ENCODE measurements around the gene PRKCA. TPM values are rescaled to one million over a fixed set of nuclear protein-coding genes. Genes with fewer than 3 reads are reported as not detected.
A peak's percentile ranks its signal among the peaks of the same experiment; 100 is the strongest.

PRKCA gene
- total and polyA plus RNA-seq, 5 experiments from 2014 or later = 1.3 to 97.3 (median 5.8) TPM

DNA sequence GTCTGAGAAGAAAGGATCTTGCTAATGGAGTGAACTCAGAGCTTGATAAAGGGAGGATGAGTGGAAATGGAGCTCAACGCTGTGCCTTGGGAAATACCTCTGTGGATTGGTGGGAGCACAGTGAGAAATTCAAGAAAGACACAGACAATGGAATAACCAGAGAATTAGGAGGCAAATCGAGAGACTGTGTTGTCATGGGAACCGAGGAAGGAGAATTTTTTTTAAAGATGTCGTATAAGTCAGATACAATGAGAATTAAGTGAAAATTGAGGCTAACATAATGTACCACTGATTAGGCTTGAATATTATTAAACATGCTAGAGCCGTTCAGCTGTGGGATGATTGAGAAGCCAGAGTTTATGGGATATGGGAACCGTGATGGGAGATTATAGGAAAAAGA lies 134.2 kb downstream of the PRKCA start:
- Mint-ChIP-seq H3K36me3 (peaks cover 0 to 7% (median 0%) of the 10 kb centered on the region in 3 donors), H3K4me1 (peaks cover 18 to 71% (median 31%) of the 10 kb centered on the region in 4 donors), H3K27ac (no peak overlapping the region), H3K4me3 (no peak overlapping the region), H3K27me3 (no peaks in the 10 kb centered on the region), H3K9me3 (no peaks in the 10 kb centered on the region)
- DNase-seq = no peak
- POLR2A ChIA-PET = no interaction called here
- ATAC-seq = no peak

- DNase-seq (no peak), ATAC-seq (no peak)
- H3K9me3 Mint-ChIP-seq = no peaks in the 10 kb centered on the region
- H3K4me3 Mint-ChIP-seq = peak overlapping the region in 5 of 10 donors; percentile 25 to 63 (median 34)
- POLR2A ChIA-PET = no interaction called here
- peaks cover 0 to 11% (median 3%) of the 10 kb centered on the region in 3 donors for H3K36me3 Mint-ChIP-seq
- H3K27me3 Mint-ChIP-seq = no peaks in the 10 kb centered on the region
- peaks cover 25 to 70% (median 34%) of the 10 kb centered on the region in 4 donors for H3K4me1 Mint-ChIP-seq
- peak overlapping the region in 3 of 10 donors; percentile 55 to 86 (median 58) for H3K27ac Mint-ChIP-seq
Observed at GRCh38 chr17:66437476-66438026, 135.1 kb downstream of the PRKCA start.

DNA sequence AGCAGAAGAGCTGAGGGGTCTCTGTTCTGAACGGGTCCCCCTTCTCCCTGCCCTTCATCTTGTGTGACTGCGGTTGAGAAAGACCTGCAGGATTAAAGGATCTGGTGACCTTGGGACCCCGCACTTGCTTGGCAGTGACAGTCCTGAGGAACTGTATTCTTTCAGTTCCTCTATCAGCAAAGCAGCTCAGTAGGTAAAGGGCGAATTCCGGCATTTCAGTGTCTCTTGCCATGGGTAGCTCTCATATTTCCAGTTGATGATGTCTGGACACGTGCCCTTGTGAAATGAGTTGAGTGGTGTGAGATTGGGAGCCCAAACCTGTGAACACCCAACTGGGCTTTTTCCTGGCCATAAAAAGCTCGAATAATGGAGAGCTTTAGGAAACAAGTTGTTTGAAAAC lies 135.7 kb downstream of the PRKCA start:
- ATAC-seq (no peak), DNase-seq (no peak)
- Mint-ChIP-seq H3K36me3 (peaks cover 0 to 15% (median 9%) of the 10 kb centered on the region in 3 donors), H3K9me3 (no peaks in the 10 kb centered on the region), H3K27ac (peak overlapping the region in 2 of 10 donors; percentile 27 to 55), H3K4me1 (peaks cover 27 to 70% (median 40%) of the 10 kb centered on the region in 4 donors), H3K4me3 (peak overlapping the region in 2 of 10 donors; percentile 19 to 30), H3K27me3 (no peaks in the 10 kb centered on the region)
- POLR2A ChIA-PET = no interaction called here

- H3K4me3 Mint-ChIP-seq = peak overlapping the region in 9 of 10 donors; percentile 24 to 74 (median 46)
- peaks cover 0 to 15% (median 13%) of the 10 kb centered on the region in 3 donors for H3K36me3 Mint-ChIP-seq
- ATAC-seq (peak in 1 of 2 donors; percentile 30), DNase-seq (no peak)
- H3K27me3 Mint-ChIP-seq = no peaks in the 10 kb centered on the region
- POLR2A ChIA-PET = interaction anchor here (0.6 kb wide), 1 partner anchor 333 kb away, joined by 3 read pairs; no protein-coding TSS in a partner anchor
- no peaks in the 10 kb centered on the region for H3K9me3 Mint-ChIP-seq
- peaks cover 29 to 79% (median 67%) of the 10 kb centered on the region in 4 donors for H3K4me1 Mint-ChIP-seq
- peak overlapping the region in 7 of 10 donors; percentile 6 to 75 (median 32) for H3K27ac Mint-ChIP-seq
Observed at GRCh38 chr17:66441101-66441661, 138.8 kb downstream of the PRKCA start.

- no peaks in the 10 kb centered on the region for H3K9me3 Mint-ChIP-seq
- no peaks in the 10 kb centered on the region for H3K27me3 Mint-ChIP-seq
- DNase-seq (no peak), ATAC-seq (no peak)
- peaks cover 0 to 13% (median 13%) of the 10 kb centered on the region in 3 donors for H3K36me3 Mint-ChIP-seq
- peak overlapping the region in 4 of 10 donors; percentile 54 to 71 (median 66) for H3K27ac Mint-ChIP-seq
- H3K4me3 Mint-ChIP-seq = peak overlapping the region in 1 of 10 donors; percentile 24
- peaks cover 40 to 93% (median 82%) of the 10 kb centered on the region in 4 donors for H3K4me1 Mint-ChIP-seq
- POLR2A ChIA-PET = no interaction called here
Observed at GRCh38 chr17:66443166-66443565, 140.8 kb downstream of the PRKCA start.

GRCh38 chr17:66443606-66444005 lies 141.2 kb downstream of the PRKCA start:
- H3K4me1 Mint-ChIP-seq = peaks cover 40 to 89% (median 81%) of the 10 kb centered on the region in 4 donors
- H3K9me3 Mint-ChIP-seq = no peaks in the 10 kb centered on the region
- H3K36me3 Mint-ChIP-seq = peaks cover 0 to 13% (median 9%) of the 10 kb centered on the region in 3 donors
- H3K4me3 Mint-ChIP-seq = no peak overlapping the region
- POLR2A ChIA-PET = no interaction called here
- no peaks in the 10 kb centered on the region for H3K27me3 Mint-ChIP-seq
- H3K27ac Mint-ChIP-seq = peak overlapping the region in 2 of 10 donors; percentile 54 to 65
- DNase-seq (no peak), ATAC-seq (no peak)

- Mint-ChIP-seq H3K9me3 (no peaks in the 10 kb centered on the region), H3K27ac (peak overlapping the region in 2 of 10 donors; percentile 37 to 54), H3K36me3 (peaks cover 0 to 13% (median 8%) of the 10 kb centered on the region in 3 donors), H3K27me3 (no peaks in the 10 kb centered on the region), H3K4me3 (no peak overlapping the region), H3K4me1 (peaks cover 40 to 86% (median 83%) of the 10 kb centered on the region in 4 donors)
- no peak for ATAC-seq
- DNase-seq = no peak
- POLR2A ChIA-PET = no interaction called here
Observed at GRCh38 chr17:66444031-66444430, 141.6 kb downstream of the PRKCA start.

DNA sequence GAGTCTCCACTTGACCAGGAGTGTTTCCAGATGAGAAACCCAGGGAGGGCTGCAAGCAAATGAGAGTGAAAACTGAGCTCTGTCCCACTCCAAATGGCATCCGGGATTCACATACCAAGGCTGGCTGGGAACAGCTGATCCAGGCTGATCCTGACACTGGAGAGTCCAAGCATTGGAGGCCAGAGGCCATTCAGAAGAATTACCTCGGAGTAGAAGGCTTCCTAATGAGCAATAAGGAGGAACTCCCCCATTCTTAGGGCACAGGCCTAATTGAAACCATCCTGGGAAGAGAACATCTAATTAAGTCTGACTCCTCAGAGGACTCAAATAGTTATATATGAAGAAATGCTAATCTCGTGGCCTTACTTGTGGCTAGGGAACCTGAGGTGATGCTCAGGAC lies 142.8 kb downstream of the PRKCA start:
- H3K4me3 Mint-ChIP-seq = no peak overlapping the region
- DNase-seq = no peak
- no peaks in the 10 kb centered on the region for H3K9me3 Mint-ChIP-seq
- H3K27me3 Mint-ChIP-seq = no peaks in the 10 kb centered on the region
- H3K4me1 Mint-ChIP-seq = peaks cover 43 to 89% (median 84%) of the 10 kb centered on the region in 4 donors
- POLR2A ChIA-PET = no interaction called here
- ATAC-seq = no peak
- H3K27ac Mint-ChIP-seq = peak overlapping the region in 2 of 10 donors; percentile 4 to 37
- H3K36me3 Mint-ChIP-seq = peaks cover 0 to 13% (median 8%) of the 10 kb centered on the region in 3 donors

- DNase-seq = no peak
- no peak for ATAC-seq
- POLR2A ChIA-PET = no interaction called here
- H3K4me3 Mint-ChIP-seq = peak overlapping the region in 1 of 10 donors; percentile 39
- peaks cover 0 to 13% (median 8%) of the 10 kb centered on the region in 3 donors for H3K36me3 Mint-ChIP-seq
- no peaks in the 10 kb centered on the region for H3K27me3 Mint-ChIP-seq
- no peaks in the 10 kb centered on the region for H3K9me3 Mint-ChIP-seq
- H3K4me1 Mint-ChIP-seq = peaks cover 44 to 94% (median 84%) of the 10 kb centered on the region in 4 donors
- peak overlapping the region in 6 of 10 donors; percentile 19 to 82 (median 48) for H3K27ac Mint-ChIP-seq
Observed at GRCh38 chr17:66446419-66446818, 144.0 kb downstream of the PRKCA start.

DNA sequence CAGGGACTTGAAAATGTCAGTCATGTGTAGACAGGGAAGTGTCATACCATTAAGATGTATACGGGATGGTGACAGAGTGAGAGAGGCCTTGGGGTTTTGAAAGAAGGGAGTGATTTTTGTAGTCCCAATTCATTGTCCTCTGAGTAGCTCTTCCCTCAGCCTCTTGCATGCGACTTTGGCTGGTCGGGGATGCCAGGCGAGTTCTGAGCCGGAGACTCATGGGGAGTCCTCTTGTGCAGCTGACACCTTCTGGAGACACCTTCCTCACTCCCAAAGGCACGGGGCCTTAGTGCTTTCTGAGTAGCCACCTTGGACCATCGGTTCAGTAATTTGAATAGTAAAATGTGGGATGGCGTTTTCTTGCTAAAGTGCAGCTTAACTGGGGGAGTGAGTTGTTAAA lies 144.7 kb downstream of the PRKCA start:
- POLR2A ChIA-PET = no interaction called here
- H3K4me3 Mint-ChIP-seq = no peak overlapping the region
- peaks cover 46 to 94% (median 84%) of the 10 kb centered on the region in 4 donors for H3K4me1 Mint-ChIP-seq
- DNase-seq = no peak
- H3K27ac Mint-ChIP-seq = peak overlapping the region in 6 of 10 donors; percentile 27 to 82 (median 57)
- H3K27me3 Mint-ChIP-seq = no peaks in the 10 kb centered on the region
- H3K36me3 Mint-ChIP-seq = peaks cover 0 to 13% (median 9%) of the 10 kb centered on the region in 3 donors
- H3K9me3 Mint-ChIP-seq = no peaks in the 10 kb centered on the region
- no peak for ATAC-seq

GRCh38 chr17:66448026-66448639 lies 145.7 kb downstream of the PRKCA start:
- POLR2A ChIA-PET = no interaction called here

DNA sequence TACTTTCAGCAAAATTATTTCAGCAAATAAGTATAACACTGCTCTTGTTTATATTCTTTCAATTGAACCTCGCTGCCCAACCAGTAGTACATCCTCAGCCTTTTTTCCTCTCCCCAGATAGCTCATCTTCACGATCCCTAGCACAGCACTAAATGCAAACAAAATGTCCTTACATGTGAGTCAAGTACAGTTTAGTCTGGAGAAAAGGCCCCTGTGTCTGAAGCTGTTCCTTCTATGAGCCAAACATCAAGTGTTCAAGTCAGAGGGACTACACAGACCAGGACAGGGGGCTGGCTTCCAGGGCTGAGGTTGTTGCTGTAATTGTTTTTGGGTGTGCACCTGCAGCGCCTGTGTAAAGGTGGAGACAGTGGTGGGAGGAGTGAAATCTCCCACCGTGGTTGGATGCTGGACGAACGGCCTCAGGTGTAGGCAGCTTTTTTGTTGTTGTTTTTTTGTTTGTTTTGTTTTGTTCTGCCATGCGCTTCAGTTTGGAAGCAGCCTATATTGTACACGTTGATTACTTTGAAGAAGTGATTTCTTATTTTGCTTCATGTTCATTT lies 147.1 kb downstream of the PRKCA start:
- peaks cover 36 to 88% (median 76%) of the 10 kb centered on the region in 4 donors for H3K4me1 Mint-ChIP-seq
- H3K27me3 Mint-ChIP-seq = no peaks in the 10 kb centered on the region
- H3K9me3 Mint-ChIP-seq = peaks cover 0 to 2% (median 0%) of the 10 kb centered on the region in 9 donors
- POLR2A ChIA-PET = no interaction called here
- DNase-seq (no peak), ATAC-seq (no peak)
- peaks cover 0 to 12% (median 1%) of the 10 kb centered on the region in 3 donors for H3K36me3 Mint-ChIP-seq
- peak overlapping the region in 3 of 10 donors; percentile 0 to 61 (median 18) for H3K4me3 Mint-ChIP-seq
- H3K27ac Mint-ChIP-seq = peak overlapping the region in 9 of 10 donors; percentile 10 to 92 (median 58)

More at GRCh38 chr17:66448026-66448639, 145.7 kb downstream of the PRKCA start:
- Mint-ChIP-seq H3K4me3 (no peak overlapping the region), H3K9me3 (no peaks in the 10 kb centered on the region), H3K27ac (peak overlapping the region in 2 of 10 donors; percentile 64 to 82), H3K4me1 (peaks cover 40 to 89% (median 81%) of the 10 kb centered on the region in 4 donors), H3K36me3 (peaks cover 0 to 4% (median 1%) of the 10 kb centered on the region in 3 donors), H3K27me3 (no peaks in the 10 kb centered on the region)
- ATAC-seq (no peak), DNase-seq (no peak)
